Amniotic epithelial cell (primary cell): Measurements from ENCODE around the gene SORCS1.

Experiments used
- DNase-seq: peaks from one replicate; pipeline ENCODE4 v3.0.0-alpha.2; 2010; ENCODE audit warnings: low read depth

The SORCS1 gene

DNA sequence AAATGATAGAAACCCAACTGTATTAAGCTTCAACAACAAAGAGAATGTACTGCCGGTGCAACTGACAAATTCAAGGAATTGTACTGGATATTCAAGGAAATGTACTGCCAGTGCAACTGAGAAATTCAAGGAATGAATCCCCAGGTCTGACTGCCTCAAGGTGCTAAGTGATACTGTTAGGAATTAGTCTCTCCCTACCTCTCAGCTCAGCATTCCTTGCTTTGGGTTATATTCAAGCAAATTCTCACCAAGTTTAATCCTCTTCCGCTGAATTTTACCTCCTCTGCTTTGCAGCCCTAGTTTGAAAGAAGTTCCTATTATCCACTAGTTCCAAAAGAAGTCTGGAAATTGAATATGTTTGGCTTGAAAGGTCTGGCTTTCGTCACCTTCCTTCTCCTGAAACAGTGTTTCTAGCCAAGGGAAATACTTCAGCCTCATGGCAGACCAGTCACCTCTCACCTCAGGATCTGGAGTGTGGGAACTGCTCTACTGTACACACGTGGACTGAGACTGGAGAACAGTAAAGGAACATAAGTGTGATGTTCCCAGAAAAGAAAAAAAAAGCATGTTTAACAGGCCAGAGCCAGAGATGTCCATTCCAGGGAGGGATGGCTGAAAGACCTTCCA is 60.4 kb downstream of the SORCS1 start:
- no peak for DNase-seq

DNA sequence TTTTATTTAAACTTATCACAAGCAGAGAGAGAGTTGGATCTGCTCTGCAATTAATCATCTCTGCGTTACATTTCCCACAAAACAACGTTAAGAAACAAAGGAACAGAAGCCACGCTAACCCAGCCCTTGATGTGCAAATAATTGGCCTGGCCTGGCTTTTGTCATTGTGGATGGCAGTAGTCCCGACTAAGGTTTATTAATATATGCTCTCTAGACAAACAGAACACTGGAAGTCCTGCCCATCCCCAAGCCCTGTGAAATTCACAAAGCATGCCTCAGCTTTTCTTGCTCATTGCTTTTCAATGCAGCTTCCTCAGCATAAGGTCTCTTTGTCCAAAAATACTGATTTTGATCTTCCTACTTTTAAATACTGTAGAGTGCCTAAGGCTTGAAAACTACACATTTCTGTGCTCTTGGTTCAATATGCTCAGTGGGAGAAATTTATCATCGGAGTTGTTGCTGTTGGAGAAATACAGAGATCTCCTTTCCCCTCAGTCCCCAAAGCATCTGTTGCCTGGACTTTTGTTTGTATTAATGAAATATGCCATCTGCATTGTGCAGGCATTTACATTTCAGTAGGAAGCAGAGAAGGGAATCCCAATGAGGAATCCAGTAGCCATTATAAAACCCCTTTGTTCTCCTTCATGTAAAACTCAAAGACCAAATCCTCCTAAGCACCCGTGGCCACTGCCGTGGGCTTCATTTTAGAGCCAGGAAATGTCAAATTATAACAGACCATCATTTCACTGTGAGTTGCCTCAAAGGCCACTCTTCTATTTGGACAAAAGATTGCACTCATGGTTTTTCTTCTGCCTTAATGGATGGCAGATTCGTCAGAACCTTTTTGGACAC is 61.1 kb downstream of the SORCS1 start:
- no peak for DNase-seq

- DNase-seq: no peak
Observed at GRCh38 chr10:107098326-107098725, 66.2 kb downstream of the SORCS1 start.

DNA sequence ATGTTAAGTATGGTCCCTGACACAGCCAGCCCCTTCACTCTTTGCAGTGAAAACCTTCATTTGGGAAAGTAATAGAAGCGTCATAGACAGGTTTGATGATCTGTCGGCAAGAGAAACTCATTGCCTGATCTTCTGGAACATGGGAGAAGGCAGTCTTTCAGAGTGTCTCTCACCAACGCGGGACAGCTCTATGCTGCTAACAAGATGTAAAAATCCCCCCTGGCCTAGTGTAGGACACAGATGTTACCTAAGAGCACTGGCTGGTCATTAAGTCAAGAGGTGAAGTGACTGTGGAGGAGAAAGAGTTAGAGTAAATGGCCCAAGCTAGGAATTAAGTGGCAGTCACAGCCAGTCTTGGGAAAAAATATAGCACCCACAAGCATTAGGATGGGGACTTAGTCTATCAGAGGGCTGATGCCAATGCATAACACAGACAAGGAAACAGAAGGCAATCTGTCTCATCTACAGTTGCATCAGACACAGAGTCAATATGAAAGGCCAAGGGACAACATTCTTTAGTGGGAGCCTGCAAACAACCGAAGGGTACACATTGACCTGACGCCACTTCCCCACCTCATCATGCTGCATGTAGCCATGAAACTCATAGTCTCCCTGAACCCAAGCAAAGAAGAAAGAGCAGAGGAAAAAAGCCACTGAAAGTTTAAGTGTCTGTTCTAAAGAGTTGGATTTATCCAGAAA is 69.5 kb downstream of the SORCS1 start:
- DNase-seq: no peak

- no peak for DNase-seq
Observed at GRCh38 chr10:107092321-107092720, 72.2 kb downstream of the SORCS1 start.

GRCh38 chr10:107091126-107091525 is 73.4 kb downstream of the SORCS1 start:
- no peak for DNase-seq

- DNase-seq: no peak
Observed at GRCh38 chr10:107085665-107086525, 78.6 kb downstream of the SORCS1 start.

- DNase-seq: no peak
Observed at GRCh38 chr10:107083388-107084009, 81.0 kb downstream of the SORCS1 start.

- DNase-seq: no peak
Observed at GRCh38 chr10:107081644-107082043, 82.9 kb downstream of the SORCS1 start.

GRCh38 chr10:107075117-107075516 is 89.4 kb downstream of the SORCS1 start:
- no peak for DNase-seq

- DNase-seq: no peak
Observed at GRCh38 chr10:107072786-107073185, 91.7 kb downstream of the SORCS1 start.

GRCh38 chr10:107072028-107072427 is 92.5 kb downstream of the SORCS1 start:
- DNase-seq: no peak

DNA sequence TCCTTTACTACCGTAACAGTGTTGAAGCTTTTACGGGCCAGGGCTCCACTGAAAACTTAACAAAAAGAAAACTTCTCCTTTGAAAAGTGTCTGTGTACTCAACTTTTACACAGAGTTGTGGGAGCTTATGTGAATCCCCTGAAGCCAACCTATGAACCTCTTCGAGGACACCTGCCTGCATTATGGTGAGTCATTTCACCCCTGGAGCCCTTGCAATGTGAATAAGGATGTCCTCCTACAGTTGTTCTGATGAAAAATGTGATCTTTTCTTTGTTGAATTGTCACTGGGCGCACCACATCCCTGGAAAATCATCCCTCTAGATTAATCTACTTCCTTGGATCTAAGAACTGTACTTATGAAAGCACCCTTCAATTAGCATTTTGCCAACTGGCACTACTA is 93.2 kb downstream of the SORCS1 start:
- DNase-seq: no peak

GRCh38 chr10:107067843-107068242 is 96.7 kb downstream of the SORCS1 start:
- no peak for DNase-seq

DNA sequence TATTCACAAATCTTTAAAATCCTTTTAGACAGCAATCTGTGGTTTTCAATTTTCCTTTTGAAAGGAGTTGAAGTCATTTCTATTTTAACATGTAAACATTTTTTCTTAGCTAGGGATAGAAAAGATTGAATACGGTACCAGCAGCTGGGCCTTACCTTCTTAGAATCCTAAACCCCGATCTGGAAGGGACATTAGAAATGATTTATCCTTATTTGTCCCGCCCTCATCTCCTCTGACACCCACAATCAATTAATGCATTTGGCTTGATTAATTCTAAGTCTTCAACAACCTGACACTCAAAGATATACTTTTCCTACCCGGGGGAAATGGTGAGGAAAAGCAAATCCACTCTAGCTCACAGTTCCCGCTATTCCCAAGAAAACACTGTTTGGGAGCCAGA is 100.4 kb downstream of the SORCS1 start:
- DNase-seq: no peak

GRCh38 chr10:107059872-107060271 is 104.6 kb downstream of the SORCS1 start:
- DNase-seq: no peak

DNA sequence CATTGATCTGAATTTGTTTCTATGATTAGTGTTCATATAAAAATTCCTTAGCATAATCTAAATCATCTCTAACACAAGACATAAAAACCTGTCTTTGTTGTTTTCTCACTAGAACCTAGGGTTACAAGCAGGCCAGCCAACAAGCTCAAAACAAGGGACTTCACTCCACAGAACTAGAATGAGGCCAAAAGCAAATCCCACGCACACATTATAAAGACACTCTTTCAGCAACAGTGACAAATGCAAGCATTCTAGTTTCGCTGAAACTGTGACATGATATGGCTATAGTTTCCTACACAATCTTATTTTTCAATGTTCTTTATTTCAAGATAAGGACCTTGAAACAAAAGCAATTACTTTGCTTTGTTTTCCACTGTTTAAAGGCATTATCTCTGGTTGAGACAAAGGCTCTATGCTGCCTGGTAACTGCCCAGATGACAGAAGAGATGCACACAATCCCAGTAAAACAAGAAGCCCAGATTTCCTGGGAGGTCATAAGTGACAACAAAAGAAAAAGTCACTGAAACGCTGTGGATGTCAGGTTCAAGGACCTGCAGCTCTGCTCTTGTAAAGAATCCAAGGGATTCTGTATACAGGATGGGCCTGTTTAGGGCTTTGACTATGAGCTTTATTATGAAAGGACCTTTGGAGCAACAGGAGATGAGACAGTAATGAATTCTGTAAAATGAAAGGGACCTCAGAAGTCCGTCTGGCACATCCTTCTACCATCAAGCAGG is 105.3 kb downstream of the SORCS1 start:
- DNase-seq: no peak

- DNase-seq: no peak
Observed at GRCh38 chr10:107058331-107058730, 106.2 kb downstream of the SORCS1 start.

DNA sequence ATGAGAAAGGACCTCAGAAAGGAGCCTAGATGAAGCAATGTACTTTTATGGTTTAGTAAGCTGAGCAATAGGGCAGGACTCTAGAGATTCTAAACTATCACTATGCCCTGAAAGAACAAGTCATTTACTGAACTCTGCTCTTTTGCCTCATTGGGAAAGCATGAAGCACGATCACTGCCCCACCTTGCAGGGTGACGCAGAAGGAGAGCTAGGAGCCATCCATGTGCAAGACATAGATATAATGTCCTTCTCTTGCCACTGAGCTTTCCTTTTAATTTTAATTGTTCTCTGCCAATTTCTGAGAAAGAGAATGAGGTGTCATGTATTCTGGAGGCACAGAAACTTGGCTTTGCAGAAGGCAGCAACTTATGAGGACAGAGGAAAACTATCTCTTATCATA is 108.3 kb downstream of the SORCS1 start:
- DNase-seq: no peak

GRCh38 chr10:107054469-107055156 is 109.9 kb downstream of the SORCS1 start:
- no peak for DNase-seq
